IMR-90 (cell line): ENCODE results near the gene MGAT5. TPM values are rescaled to one million over a fixed set of nuclear protein-coding genes. Genes with fewer than 3 reads are reported as not detected.

ENCODE experiments used
- ATAC-seq: fragments of 200-7000 bp; cut with Tn5 transposase; 2 replicates; pipeline ENCODE4 v1.9.1; 2020; ENCODE audit warnings: low read depth, mild to moderate bottlenecking, moderate library complexity
- BruUV-seq: library from RNA; stranded (reverse); fragments of 400-500 nt; replicated peaks from 2 replicates; lab custom pipeline; 2021; lab: Mats Ljungman, UMichigan
- CTCF ChIA-PET: fragments of 300-600 bp; formaldehyde crosslinking; extraction: SDS; loops from one replicate; lab custom pipeline; 2021; ENCODE audit warnings: antibody characterized with exemption; lab: Yijun Ruan, JAX
- POLR2A ChIA-PET: fragments of 300-600 bp; sonication (Branson Sonifier 250); formaldehyde crosslinking; loops from one replicate; lab custom pipeline; 2022; ENCODE audit warnings: antibody characterized with exemption; ENCODE audit not compliant: unreplicated experiment; lab: Charles Lee
- DNase-seq: peaks from one replicate; pipeline ENCODE4 v3.0.0; 2013
- H2AFZ ChIP-seq: replicated peaks from 2 replicates; pipeline ENCODE3; 2013; ENCODE audit warnings: low read length, mild to moderate bottlenecking; ENCODE audit not compliant: poor library complexity
- H2AK5ac ChIP-seq: 2 replicates; pipeline ENCODE4 v1.6.1; 2013; ENCODE audit warnings: low read depth, low read length, inconsistent platforms
- H2AK9ac ChIP-seq: replicated peaks from 2 replicates; pipeline ENCODE3; 2013; ENCODE audit warnings: mild to moderate bottlenecking, low read depth, low read length, moderate library complexity; ENCODE audit not compliant: poor library complexity
- H2BK120ac ChIP-seq: 2 replicates; pipeline ENCODE4 v1.6.1; 2013; ENCODE audit warnings: low read depth, low read length, inconsistent platforms
- H2BK15ac ChIP-seq: 3 replicates; pipeline ENCODE4 v1.6.1; 2013; ENCODE audit warnings: low read depth, low read length, inconsistent platforms
- H2BK20ac ChIP-seq: 2 replicates; pipeline ENCODE4 v1.6.1; 2013; ENCODE audit warnings: low read depth, mild to moderate bottlenecking, inconsistent platforms, low read length, moderate library complexity
- H2BK5ac ChIP-seq: 2 replicates; pipeline ENCODE4 v1.6.1; 2013; ENCODE audit warnings: mild to moderate bottlenecking, low read depth, low read length, inconsistent platforms; ENCODE audit not compliant: poor library complexity, severe bottlenecking
- H3K14ac ChIP-seq: replicated peaks from 2 replicates; pipeline ENCODE4 v1.6.1; 2013; ENCODE audit warnings: low read depth, low read length, inconsistent platforms
- H3K18ac ChIP-seq: 2 replicates; pipeline ENCODE4 v1.6.1; 2013; ENCODE audit warnings: low read depth, low read length, control low read depth
- H3K23ac ChIP-seq: 2 replicates; pipeline ENCODE4 v1.6.1; 2013; ENCODE audit warnings: low read depth, low read length, inconsistent platforms
- H3K27ac ChIP-seq: 2 replicates; pipeline ENCODE4 v1.5.1; 2013; ENCODE audit warnings: mild to moderate bottlenecking, control low read depth, low read length; ENCODE audit not compliant: insufficient read depth
- H3K27me3 ChIP-seq: 2 replicates; pipeline ENCODE4 v1.6.1; 2013; ENCODE audit warnings: low read length; ENCODE audit not compliant: control insufficient read depth, insufficient read depth
- H3K36me3 ChIP-seq: 2 replicates; pipeline ENCODE4 v1.6.1; 2013; ENCODE audit warnings: low read length, mixed read lengths; ENCODE audit not compliant: control insufficient read depth, insufficient read depth
- H3K4ac ChIP-seq: 2 replicates; pipeline ENCODE4 v1.6.1; 2013; ENCODE audit warnings: low read depth, low read length, inconsistent platforms
- H3K4me1 ChIP-seq: 2 replicates; pipeline ENCODE4 v1.6.1; 2013; ENCODE audit warnings: low read length, mixed read lengths; ENCODE audit not compliant: control insufficient read depth, insufficient read depth
- H3K4me2 ChIP-seq: 2 replicates; pipeline ENCODE4 v1.6.1; 2013; ENCODE audit warnings: low read depth, mild to moderate bottlenecking, control low read depth, low read length, moderate library complexity
- H3K4me3 ChIP-seq: 2 replicates; pipeline ENCODE4 v1.5.1; 2013; ENCODE audit warnings: low read depth, mild to moderate bottlenecking, control low read depth, low read length, moderate library complexity; ENCODE audit not compliant: insufficient read depth
- H3K56ac ChIP-seq: 2 replicates; pipeline ENCODE4 v1.6.1; 2013; ENCODE audit warnings: low read length, inconsistent platforms; ENCODE audit not compliant: insufficient read depth; ENCODE audit errors: extremely low read depth
- H3K79me1 ChIP-seq, 2 experiments: 2 replicates each; pipeline ENCODE4 v1.6.1; 2013; ENCODE audit warnings: low read length in 2 of 2, inconsistent platforms in 1 of 2, low read depth in 1 of 2
- H3K9ac ChIP-seq: 2 replicates; pipeline ENCODE4 v1.6.1; 2013; ENCODE audit warnings: low read depth, low read length, control low read depth
- H3K9me1 ChIP-seq: 2 replicates; pipeline ENCODE4 v1.6.1; 2013; ENCODE audit warnings: low read length, inconsistent platforms; ENCODE audit not compliant: insufficient read depth
- H3K9me3 ChIP-seq: 2 replicates; pipeline ENCODE4 v1.6.1; 2013; ENCODE audit warnings: low read length; ENCODE audit not compliant: control insufficient read depth, insufficient read depth
- H4K20me1 ChIP-seq: 2 replicates; pipeline ENCODE4 v1.6.1; 2013; ENCODE audit warnings: low read length, inconsistent platforms; ENCODE audit not compliant: insufficient read depth
- H4K5ac ChIP-seq: 2 replicates; pipeline ENCODE4 v1.6.1; 2013; ENCODE audit warnings: mild to moderate bottlenecking, low read depth, low read length, control low read depth
- H4K8ac ChIP-seq, 2 experiments: 2 replicates each; pipeline ENCODE4 v1.6.1; 2013; ENCODE audit warnings: low read depth in 2 of 2, low read length in 2 of 2, control low read depth in 1 of 2, inconsistent platforms in 1 of 2
- H4K91ac ChIP-seq: 2 replicates; pipeline ENCODE4 v1.6.1; 2013; ENCODE audit warnings: low read depth, low read length, inconsistent platforms; ENCODE audit not compliant: insufficient read depth
- BHLHE40 ChIP-seq: fragments of 150-350 bp; IDR thresholded peaks from 2 replicates; pipeline ENCODE4 v1.6.1; 2016; ENCODE audit warnings: mild to moderate bottlenecking, low read depth, low read length
- MXI1 ChIP-seq: IDR thresholded peaks from 2 replicates; pipeline ENCODE4 v1.6.1; 2012; ENCODE audit warnings: low read depth, mild to moderate bottlenecking, low read length, moderate library complexity, borderline replicate concordance
- RAD21 ChIP-seq: IDR thresholded peaks from 2 replicates; pipeline ENCODE4 v1.6.1; 2012; ENCODE audit warnings: low read length, improper control_type of control experiment
- RCOR1 ChIP-seq: IDR thresholded peaks from 2 replicates; pipeline ENCODE4 v1.6.1; 2012; ENCODE audit warnings: mild to moderate bottlenecking, low read length, improper control_type of control experiment; ENCODE audit not compliant: insufficient replicate concordance
- RFX5 ChIP-seq: IDR thresholded peaks from 2 replicates; pipeline ENCODE4 v1.8.0; 2012; ENCODE audit warnings: low read depth, mild to moderate bottlenecking, low read length, moderate library complexity
- SMC3 ChIP-seq: fragments of 150-350 bp; IDR thresholded peaks from 2 replicates; pipeline ENCODE4 v1.6.1; 2016; ENCODE audit warnings: low read depth, mild to moderate bottlenecking, antibody characterized with exemption, low read length, moderate library complexity
- USF2 ChIP-seq: fragments of 150-350 bp; IDR thresholded peaks from 2 replicates; pipeline ENCODE4 v1.6.1; 2017; ENCODE audit warnings: mild to moderate bottlenecking, antibody characterized with exemption, low read length, low read depth
- WGBS, 2 experiments: methylation state at CpG; one replicate each; pipeline versions ENCODE4 v1.1.5 to v1.1.7; 2013; ENCODE audit warnings: missing lambda C conversion rate in 2 of 2; ENCODE audit not compliant: insufficient read length in 1 of 2; ENCODE audit errors: extremely low coverage in 2 of 2; 5-methylcytosine and 5-hydroxymethylcytosine counted together
- dilution Hi-C: fragments of 300-500 bp; cut with HindIII; formaldehyde crosslinking; loops from one replicate; pipeline ENCODE4 v1.14.3; 2018; ENCODE audit warnings: low sequenced_read_pairs; ENCODE audit not compliant: unreplicated experiment
- in situ Hi-C: fragments of 300-500 bp; cut with MboI; formaldehyde crosslinking; loops from 3 replicates; pipeline ENCODE4 v1.14.3; 2019; ENCODE audit warnings: low sequenced_read_pairs, inconsistent platforms, mixed read lengths
- intact Hi-C: fragments of 100-400 bp; cut with micrococcal nuclease; formaldehyde crosslinking; loops from 2 replicates; pipeline ENCODE4 v1.10.0; 2022
- polyA plus RNA-seq, 3 experiments: library from polyadenylated mRNA; depleted of rRNA; stranded (reverse); fragments of >200 nt; gene quantifications; 2 replicates each; pipeline ENCODE4 v1.2.3, GENCODE V29; 2012; ENCODE audit warnings: low replicate concordance in 1 of 3
- total RNA-seq: library from RNA; depleted of rRNA; stranded (reverse); fragments of >200 nt; gene quantifications from 2 replicates; pipeline ENCODE4 v1.2.3, GENCODE V29; 2012

Gene MGAT5
- total and polyA plus RNA-seq, 2 of the 4 experiments (the other 2 are of a cell fraction), result 22.9 to 59.9 TPM

GRCh38 chr2:134366359-134366758 lies 112.5 kb downstream of the MGAT5 start:
- peaks cover 21% of the 10 kb centered on the region for H3K9me1 ChIP-seq
- no peak overlapping the region for H4K91ac ChIP-seq
- no peak overlapping the region for H2BK15ac ChIP-seq
- dilution Hi-C loops, result no loop called here
- no peak overlapping the region for H3K18ac ChIP-seq
- no peak overlapping the region for H3K4ac ChIP-seq
- in situ Hi-C loops, result no loop called here
- no peak overlapping the region for H3K4me2 ChIP-seq
- H3K27ac ChIP-seq, result no peak overlapping the region
- no peak overlapping the region for H3K9ac ChIP-seq
- no peak overlapping the region for H4K8ac ChIP-seq
- H3K36me3 ChIP-seq, result peaks cover 32% of the 10 kb centered on the region
- H3K56ac ChIP-seq, result no peak overlapping the region
- no TSS peak for BruUV-seq
- H3K9me3 ChIP-seq, result no peaks in the 10 kb centered on the region
- peak overlapping the region; percentile 35; the same call in 1 of the 2 replicates for H2AK5ac ChIP-seq
- H4K20me1 ChIP-seq, result peaks cover 4% of the 10 kb centered on the region; the same call in 1 of the 2 replicates
- no peak overlapping the region for H2BK120ac ChIP-seq
- intact Hi-C loops, result no loop called here
- ATAC-seq, result no peak
- H4K5ac ChIP-seq, result no peak overlapping the region
- DNase-seq, result no peak
- peaks cover 0 to 24% of the 10 kb centered on the region in 2 experiments; a peak in 2 of 4 replicates for H3K79me1 ChIP-seq
- no peak overlapping the region for H3K23ac ChIP-seq
- peaks cover 12% of the 10 kb centered on the region for H3K4me1 ChIP-seq
- 100% methylated on average over 1 of the region's 6 CpGs; no CpG with 5 or more reads in 1 of the 2 experiments for WGBS, 2 experiments
- no peak overlapping the region for H2BK5ac ChIP-seq
- H3K27me3 ChIP-seq, result no peaks in the 10 kb centered on the region
- ChIA-PET POLR2A (no interaction called here), CTCF (interaction anchor here (1.1 kb wide), 1 partner anchor 16 kb away, joined by 3 read pairs; no protein-coding TSS in a partner anchor)
- H2AK9ac ChIP-seq, result no peak overlapping the region
- no peak overlapping the region for H2AFZ ChIP-seq
- no peak overlapping the region for H2BK20ac ChIP-seq
- no peak overlapping the region for H3K4me3 ChIP-seq
- TF ChIP-seq RFX5, result no peak
- no peak for TF ChIP-seq SMC3
- no peak for TF ChIP-seq MXI1
- TF ChIP-seq BHLHE40, result no peak
- no peak for TF ChIP-seq RCOR1
- no peak for TF ChIP-seq USF2
- TF ChIP-seq RAD21, result no peak
- no peak overlapping the region for H3K14ac ChIP-seq
